Activated T-cell treated with anti-CD3 and anti-CD28 coated beads, Interleukin-2, amount 50 U/mL, for 4 hours (primary cell): ENCODE measurements around the gene MMRN1. TPM values are rescaled to one million over a fixed set of nuclear protein-coding genes. Genes with fewer than 3 reads are reported as not detected.

ENCODE experiments used
- ATAC-seq, 2 donors: fragments of 200-7000 bp; cut with Tn5 transposase; one replicate each; pipeline ENCODE4 v1.10.0; 2021
- DNase-seq: peaks from one replicate; pipeline ENCODE4 v3.0.0-alpha.2; 2020
- H3K27me3 Mint-ChIP-seq: one replicate; pipeline ENCODE4 v1.8.0; 2021; ENCODE audit warnings: low read depth, mixed read lengths
- H3K36me3 Mint-ChIP-seq: one replicate; pipeline ENCODE4 v1.8.0; 2022; ENCODE audit warnings: mixed read lengths; ENCODE audit not compliant: insufficient read depth
- H3K4me1 Mint-ChIP-seq: one replicate; pipeline ENCODE4 v1.8.0; 2021; ENCODE audit warnings: low read depth, mixed read lengths
- H3K4me3 Mint-ChIP-seq: one replicate; pipeline ENCODE4 v1.8.0; 2021; ENCODE audit warnings: mild to moderate bottlenecking, moderate library complexity, mixed read lengths
- H3K9me3 Mint-ChIP-seq: one replicate; pipeline ENCODE4 v1.8.0; 2021; ENCODE audit warnings: mixed read lengths
- total RNA-seq, 3 donors: library from RNA; stranded (reverse); gene quantifications; one replicate each; pipeline ENCODE4 v1.2.1, GENCODE V29; 2021

Gene MMRN1
- total RNA-seq, 3 donors from 2014 or later, result 0.18 to 0.23 (median 0.19) TPM

DNA sequence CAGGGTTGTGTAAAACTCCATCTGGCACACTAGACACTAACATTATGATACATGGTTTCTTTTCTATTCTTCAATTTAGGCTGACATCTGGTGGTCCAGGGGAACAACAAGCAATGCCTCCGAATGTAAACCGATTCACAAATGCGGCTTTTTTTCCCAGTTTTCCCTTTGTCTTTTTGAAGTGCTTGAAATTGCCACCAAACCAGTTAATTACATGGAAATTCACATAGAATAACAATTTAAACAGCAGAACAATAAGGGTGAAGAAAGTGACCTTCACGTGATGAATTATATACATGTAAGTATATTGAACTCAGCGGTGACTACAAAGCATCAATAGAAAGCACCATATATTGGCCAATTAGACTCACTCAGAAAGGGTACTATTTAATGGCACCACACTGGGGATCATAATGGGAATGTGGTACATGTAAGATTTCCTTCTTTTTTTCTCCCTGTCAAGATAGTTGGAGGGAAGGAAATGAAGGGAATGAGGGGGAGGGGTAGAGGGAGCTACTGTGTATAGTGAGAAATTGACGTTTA is 103.9 kb downstream of the MMRN1 start:
- H3K4me1 Mint-ChIP-seq, result no peaks in the 10 kb centered on the region
- H3K36me3 Mint-ChIP-seq, result no peaks in the 10 kb centered on the region
- DNase-seq (no peak), ATAC-seq (no peak)
- no peak overlapping the region for H3K4me3 Mint-ChIP-seq
- H3K27me3 Mint-ChIP-seq, result peaks cover 12% of the 10 kb centered on the region
- H3K9me3 Mint-ChIP-seq, result no peaks in the 10 kb centered on the region

DNA sequence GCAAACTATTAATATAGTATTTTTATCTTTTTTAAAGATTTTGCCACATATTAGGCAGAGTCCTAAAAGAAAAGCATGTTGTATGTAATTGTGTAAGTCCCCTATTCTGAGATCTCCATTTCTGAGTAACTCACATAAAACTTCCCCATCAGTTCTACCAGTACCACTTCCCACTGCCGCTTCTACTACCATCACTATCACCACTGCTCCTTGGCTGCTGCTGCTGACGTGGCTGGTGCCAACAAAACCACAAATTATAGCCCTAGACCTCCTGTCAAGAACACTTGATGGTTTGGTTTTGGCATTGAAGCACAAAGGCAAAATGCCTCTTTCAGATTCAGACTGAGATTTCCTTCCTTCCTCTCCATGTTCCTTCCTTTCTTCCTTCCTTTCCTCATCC is 106.4 kb downstream of the MMRN1 start:
- no peaks in the 10 kb centered on the region for H3K4me1 Mint-ChIP-seq

DNA sequence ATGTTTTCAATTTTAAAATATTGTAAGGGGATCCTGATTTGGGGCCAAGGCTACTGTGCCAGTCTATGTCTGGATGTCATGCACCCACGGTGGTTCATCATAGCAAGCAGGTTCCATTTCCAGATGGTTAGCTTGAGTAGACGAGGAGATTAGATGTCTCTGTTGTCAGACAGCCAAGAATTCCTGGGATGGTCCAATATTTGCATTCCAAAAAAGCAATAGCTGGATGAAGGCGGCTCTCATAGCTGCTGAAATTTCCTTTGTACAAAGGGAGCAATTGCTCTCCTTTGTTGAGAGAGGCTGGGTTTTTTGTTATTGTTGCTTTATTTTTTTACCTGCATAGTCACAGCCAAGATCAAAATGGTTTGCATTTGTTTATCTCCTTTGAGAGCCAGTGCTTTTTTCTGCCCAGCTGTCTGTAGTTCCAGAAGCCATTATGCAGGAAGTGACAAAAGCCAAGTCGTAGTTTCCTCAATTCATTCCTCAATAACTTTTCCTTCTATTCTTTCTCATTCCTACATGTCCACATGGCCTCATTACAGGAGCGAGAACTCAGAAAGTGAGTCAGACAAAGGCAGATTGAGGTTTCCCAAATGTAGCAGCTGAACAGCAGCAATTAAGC is 107.9 kb downstream of the MMRN1 start:
- no peaks in the 10 kb centered on the region for H3K36me3 Mint-ChIP-seq
- H3K4me1 Mint-ChIP-seq, result no peaks in the 10 kb centered on the region
- no peak for ATAC-seq
- peaks cover 6% of the 10 kb centered on the region for H3K27me3 Mint-ChIP-seq
- DNase-seq, result no peak
- no peaks in the 10 kb centered on the region for H3K9me3 Mint-ChIP-seq
- no peak overlapping the region for H3K4me3 Mint-ChIP-seq

More for the DNA sequence above, 106.4 kb downstream of the MMRN1 start:
- Mint-ChIP-seq H3K9me3 (no peaks in the 10 kb centered on the region), H3K4me3 (no peak overlapping the region), H3K27me3 (peaks cover 6% of the 10 kb centered on the region), H3K36me3 (no peaks in the 10 kb centered on the region)
- ATAC-seq (no peak), DNase-seq (no peak)

Other genes with a start within 250 kb of the MMRN1 start
- gene SNCA, start 57.7 kb upstream of the MMRN1 start, total RNA-seq, result 1 to 10 TPM in 1 of 3 donors, under 1 TPM in 2; 0.37 to 1.2 (median 0.60) TPM
- under 1 TPM in 2 of 3 donors, not detected in 1; 0.10 to 0.16 TPM for gene CCSER1, start 232.5 kb downstream of the MMRN1 start, total RNA-seq